GM19023 (cell line): ENCODE data around the gene TOM1.

Experiments used
- ATAC-seq: cut with Tn5 transposase; IDR thresholded peaks from one replicate; pipeline ENCODE4 v1.9.1; 2021; ENCODE audit warnings: mild to moderate bottlenecking, moderate library complexity; ENCODE audit not compliant: unreplicated experiment

Gene TOM1

GRCh38 chr22:35306350-35306967, 6.8 kb downstream of the TOM1 start:
- ATAC-seq = no peak

GRCh38 chr22:35307372-35307771, 7.7 kb downstream of the TOM1 start:
- no peak for ATAC-seq

GRCh38 chr22:35307892-35308291, 8.2 kb downstream of the TOM1 start:
- no peak for ATAC-seq

GRCh38 chr22:35308480-35309021, 8.9 kb downstream of the TOM1 start:
- no peak for ATAC-seq

- no peak for ATAC-seq
These were observed 11.2 kb downstream of the TOM1 start for GRCh38 chr22:35310556-35311550.

- no peak for ATAC-seq
These were observed 11.9 kb downstream of the TOM1 start for GRCh38 chr22:35311551-35311999.

GRCh38 chr22:35312198-35313059, 12.7 kb downstream of the TOM1 start:
- ATAC-seq = no peak

- no peak for ATAC-seq
These were observed 13.8 kb downstream of the TOM1 start for GRCh38 chr22:35313311-35314121.

- ATAC-seq = no peak
These were observed 14.7 kb downstream of the TOM1 start for GRCh38 chr22:35314161-35314942.

GRCh38 chr22:35315141-35315854, 15.6 kb downstream of the TOM1 start:
- no peak for ATAC-seq

- ATAC-seq = no peak
These were observed 16.4 kb downstream of the TOM1 start for GRCh38 chr22:35315855-35316745.

GRCh38 chr22:35316751-35317150, 17.1 kb downstream of the TOM1 start:
- no peak for ATAC-seq

- ATAC-seq = no peak
These were observed 18.1 kb downstream of the TOM1 start for GRCh38 chr22:35317680-35318290.

- ATAC-seq = no peak
These were observed 18.9 kb downstream of the TOM1 start for GRCh38 chr22:35318346-35319215.

- no peak for ATAC-seq
These were observed 19.7 kb downstream of the TOM1 start for GRCh38 chr22:35319244-35319985.
